Measurements from ENCODE around the gene GRIN3B. TPM values are rescaled to one million over a fixed set of nuclear protein-coding genes. Genes with fewer than 3 reads are reported as not detected.

The GRIN3B gene
- polyA plus RNA-seq, 1 experiment, result 0.38 TPM

DNA sequence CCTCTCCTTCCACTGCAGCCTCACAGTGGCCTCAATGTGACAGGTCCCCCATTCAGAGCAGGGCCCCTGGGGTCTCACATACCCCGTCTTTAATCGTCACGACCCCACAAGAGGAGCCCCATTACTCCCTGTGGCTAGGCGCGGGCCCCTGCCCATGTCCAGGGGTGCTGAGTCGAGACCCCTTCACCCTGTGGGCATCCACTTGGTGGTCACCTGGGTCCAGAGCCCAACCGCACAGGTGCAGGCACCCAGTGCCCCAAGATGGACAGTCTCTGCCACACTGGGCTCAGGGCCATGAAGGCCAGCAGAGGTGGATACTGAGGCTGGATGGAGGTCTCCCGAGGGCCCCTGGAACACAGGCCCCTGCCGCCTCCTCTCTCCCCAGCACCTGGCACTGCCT, 17.7 kb downstream of the GRIN3B start:
- Histone ChIP-seq H3K27ac (ENCODE audit: low read depth, low read length) (no peak overlapping the region), H3K9me3 (ENCODE audit: control insufficient read depth, insufficient read depth, low read length) (no peaks in the 10 kb centered on the region; the same call in 1 of the 2 replicates), H3K4me3 (ENCODE audit: low read depth, low read length) (peak overlapping the region; percentile 2; the same call in 1 of the 2 replicates), H3K27me3 (ENCODE audit: control insufficient read depth, insufficient read depth, low read length) (no peaks in the 10 kb centered on the region)
- DNase-seq (ENCODE audit: low read depth, low spot score), result no peak
- TF ChIP-seq, protein P1, sequence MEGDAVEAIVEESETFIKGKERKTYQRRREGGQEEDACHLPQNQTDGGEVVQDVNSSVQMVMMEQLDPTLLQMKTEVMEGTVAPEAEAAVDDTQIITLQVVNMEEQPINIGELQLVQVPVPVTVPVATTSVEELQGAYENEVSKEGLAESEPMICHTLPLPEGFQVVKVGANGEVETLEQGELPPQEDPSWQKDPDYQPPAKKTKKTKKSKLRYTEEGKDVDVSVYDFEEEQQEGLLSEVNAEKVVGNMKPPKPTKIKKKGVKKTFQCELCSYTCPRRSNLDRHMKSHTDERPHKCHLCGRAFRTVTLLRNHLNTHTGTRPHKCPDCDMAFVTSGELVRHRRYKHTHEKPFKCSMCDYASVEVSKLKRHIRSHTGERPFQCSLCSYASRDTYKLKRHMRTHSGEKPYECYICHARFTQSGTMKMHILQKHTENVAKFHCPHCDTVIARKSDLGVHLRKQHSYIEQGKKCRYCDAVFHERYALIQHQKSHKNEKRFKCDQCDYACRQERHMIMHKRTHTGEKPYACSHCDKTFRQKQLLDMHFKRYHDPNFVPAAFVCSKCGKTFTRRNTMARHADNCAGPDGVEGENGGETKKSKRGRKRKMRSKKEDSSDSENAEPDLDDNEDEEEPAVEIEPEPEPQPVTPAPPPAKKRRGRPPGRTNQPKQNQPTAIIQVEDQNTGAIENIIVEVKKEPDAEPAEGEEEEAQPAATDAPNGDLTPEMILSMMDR (IDR thresholded peaks at IDR 0.05; ENCODE audit: low read depth, low read length), result no peak
- POLR2A ChIA-PET, result no interaction called here
- CTCF ChIA-PET, result interaction anchor here (0.5 to 0.6 kb wide), 2 partner anchors 47 to 95 kb away, joined by 3 to 5 read pairs; no protein-coding TSS in a partner anchor

DNA sequence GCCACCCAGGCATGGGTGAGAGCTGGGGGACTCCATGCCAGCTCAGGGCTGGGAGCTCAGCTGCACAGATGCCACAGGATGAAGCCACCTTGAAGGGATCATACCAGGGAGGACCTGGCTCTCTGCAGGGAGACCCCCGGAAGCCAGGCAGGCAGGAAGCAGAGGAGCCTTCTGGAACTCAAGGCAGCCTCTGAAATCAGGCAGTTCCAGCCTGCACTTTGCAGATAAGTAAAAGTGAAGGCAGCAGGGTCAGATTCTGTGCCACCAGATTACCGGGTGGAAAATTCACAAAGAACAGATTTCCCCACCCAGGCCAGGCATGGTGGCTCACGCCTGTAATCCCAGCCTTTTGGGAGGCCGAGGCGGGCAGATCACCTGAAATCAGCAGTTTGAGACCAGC, 18.2 kb downstream of the GRIN3B start:
- ChIA-PET POLR2A (interaction anchor here (0.6 to 1.1 kb wide), 3 partner anchors 9 to 20 kb away, joined by 3 to 5 read pairs (median 3); no protein-coding TSS in a partner anchor), CTCF (interaction anchor here (0.5 to 0.6 kb wide), 2 partner anchors 48 to 96 kb away, joined by 3 to 5 read pairs; no protein-coding TSS in a partner anchor)
- H3K27ac ChIP-seq (ENCODE audit: low read depth, low read length), result no peak overlapping the region
- no peaks in the 10 kb centered on the region for H3K27me3 ChIP-seq (ENCODE audit: control insufficient read depth, insufficient read depth, low read length)
- peak overlapping the region; percentile 2; the same call in 1 of the 2 replicates for H3K4me3 ChIP-seq (ENCODE audit: low read depth, low read length)
- DNase-seq (ENCODE audit: low read depth, low spot score), result no peak
- TF ChIP-seq, protein P1 (IDR thresholded peaks at IDR 0.05; ENCODE audit: low read depth, low read length), result no peak
- no peaks in the 10 kb centered on the region; the same call in 1 of the 2 replicates for H3K9me3 ChIP-seq (ENCODE audit: control insufficient read depth, insufficient read depth, low read length)

DNA sequence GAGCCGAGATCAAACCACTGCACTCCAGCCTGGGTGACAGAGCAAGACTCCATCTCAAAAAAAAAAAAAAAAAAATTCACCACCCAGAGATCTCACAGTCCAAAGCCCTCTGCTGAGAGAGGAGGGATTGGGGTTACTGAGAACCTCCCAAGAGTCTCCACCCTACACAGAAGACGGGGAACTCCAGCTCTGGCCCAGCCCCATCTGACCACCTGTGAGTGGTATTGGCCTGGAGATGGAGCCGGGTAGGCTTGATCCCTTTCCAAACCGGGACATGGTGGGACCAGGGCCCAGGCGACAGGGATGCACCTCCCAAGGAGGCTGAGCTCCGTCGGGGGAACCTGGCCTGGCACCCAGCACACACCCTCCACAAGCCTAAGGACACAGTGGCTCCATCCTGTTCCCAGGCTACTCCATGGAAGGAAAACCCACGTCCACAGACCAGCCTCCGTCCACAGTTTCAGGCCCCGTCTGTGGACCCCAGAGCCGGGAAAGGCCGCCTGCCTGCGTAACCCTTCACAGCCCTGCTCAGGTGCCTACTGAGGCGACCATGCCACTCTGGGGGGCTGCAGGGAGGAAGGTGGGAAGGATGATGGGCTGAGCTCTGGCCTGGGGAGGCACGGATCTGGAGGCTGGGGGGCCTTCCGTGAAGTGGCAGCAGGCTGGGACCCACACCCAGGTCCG, 18.9 kb downstream of the GRIN3B start:
- CTCF ChIA-PET, result no interaction called here
- no peak for DNase-seq (ENCODE audit: low read depth, low spot score)
- no peak overlapping the region for H3K27ac ChIP-seq (ENCODE audit: low read depth, low read length)
- H3K9me3 ChIP-seq (ENCODE audit: control insufficient read depth, insufficient read depth, low read length), result no peaks in the 10 kb centered on the region; the same call in 1 of the 2 replicates
- H3K27me3 ChIP-seq (ENCODE audit: control insufficient read depth, insufficient read depth, low read length), result no peaks in the 10 kb centered on the region
- TF ChIP-seq, protein P1 (IDR thresholded peaks at IDR 0.05; ENCODE audit: low read depth, low read length), result no peak
- H3K4me3 ChIP-seq (ENCODE audit: low read depth, low read length), result peak overlapping the region; percentile 91
- POLR2A ChIA-PET, result interaction anchor here (0.6 to 1.4 kb wide), 6 partner anchors 10 to 137 kb away, joined by 3 to 5 read pairs (median 4); partner anchors contain the start of gene GPX4

DNA sequence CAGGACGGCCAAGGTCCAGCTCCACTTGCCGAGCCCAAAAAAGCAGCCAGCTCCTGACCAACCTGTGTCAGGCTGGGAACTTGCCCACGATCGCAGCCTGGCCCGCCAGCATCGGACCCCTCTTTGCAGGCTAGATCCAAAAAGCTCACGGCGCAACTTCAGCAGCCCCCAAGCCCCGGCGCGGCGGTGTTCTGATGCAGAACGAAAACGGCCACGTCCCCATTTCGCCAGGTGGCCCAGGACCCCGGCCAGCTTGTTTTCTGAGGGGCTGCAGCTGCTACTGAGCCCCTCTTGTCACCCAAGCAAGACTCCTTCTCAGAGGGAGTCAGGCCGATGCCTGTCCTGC, 19.4 kb downstream of the GRIN3B start:
- ChIA-PET CTCF (interaction anchor here (0.6 kb wide), 1 partner anchor 97 kb away, joined by 3 read pairs; no protein-coding TSS in a partner anchor), POLR2A (interaction anchor here (0.7 to 1.4 kb wide), 4 partner anchors 9 to 138 kb away, joined by 3 to 4 read pairs (median 4); partner anchors contain the start of gene GPX4)
- Histone ChIP-seq H3K9me3 (ENCODE audit: control insufficient read depth, insufficient read depth, low read length) (no peaks in the 10 kb centered on the region; the same call in 1 of the 2 replicates), H3K27ac (ENCODE audit: low read depth, low read length) (no peak overlapping the region), H3K27me3 (ENCODE audit: control insufficient read depth, insufficient read depth, low read length) (no peaks in the 10 kb centered on the region), H3K4me3 (ENCODE audit: low read depth, low read length) (peak overlapping the region; percentile 91)
- TF ChIP-seq, protein P1 (IDR thresholded peaks at IDR 0.05; ENCODE audit: low read depth, low read length), result no peak
- DNase-seq (ENCODE audit: low read depth, low spot score), result no peak

All from AG04450 (cell line).